Tibial artery (tissue), 4 donors: ENCODE data around the gene TENM3.

ENCODE experiments used
- DNase-seq, 2 donors: peaks; one replicate each; pipeline ENCODE4 v3.0.0-alpha.2; 2019
- H3K27ac ChIP-seq, 2 donors: fragments of 200-600 bp; sonication (generic) in 1 of 2; 1 replicate in 1 of 2; 2 replicates in 1 of 2; pipeline ENCODE4 v1.5.1; 2018 to 2019; ENCODE audit warnings: mild to moderate bottlenecking in 1 of 2
- H3K27me3 ChIP-seq, 2 donors: fragments of 200-600 bp; sonication (generic) in 1 of 2; one replicate each; pipeline versions ENCODE4 v1.5.1 to v1.6.0; 2016 to 2019
- H3K36me3 ChIP-seq, 3 donors: fragments of 200-600 bp; sonication (generic) in 2 of 3; one replicate each; pipeline ENCODE4 v1.5.1; 2016 to 2019; ENCODE audit warnings: mild to moderate bottlenecking in 2 of 3
- H3K4me1 ChIP-seq, 4 donors: fragments of 200-600 bp; sonication (generic) in 2 of 4; 1 replicate in 3 of 4; 2 replicates in 1 of 4; pipeline ENCODE4 v1.5.1; 2016 to 2019
- H3K4me3 ChIP-seq, 2 donors: fragments of 200-600 bp; sonication (generic) in 1 of 2; 1 replicate in 1 of 2; 2 replicates in 1 of 2; pipeline ENCODE4 v1.5.1; 2018 to 2019; ENCODE audit warnings: mild to moderate bottlenecking in 2 of 2
- H3K9me3 ChIP-seq, 3 donors: fragments of 200-600 bp; sonication (generic) in 1 of 3; one replicate each; pipeline ENCODE4 v1.5.1; 2016 to 2019
- CTCF ChIP-seq, 2 experiments: fragments of 200-600 bp in 1 of 2; fragments of 450-650 bp in 1 of 2; IDR thresholded peaks; one replicate each; pipeline ENCODE4 v1.5.1; 2017 to 2019; ENCODE audit warnings: antibody characterized with exemption in 2 of 2, mild to moderate bottlenecking in 1 of 2, moderate library complexity in 1 of 2
- intact Hi-C: fragments of 100-400 bp; cut with DNase I; formaldehyde crosslinking; loops from one replicate; pipeline ENCODE4 v1.15.0; 2023; ENCODE audit warnings: low total_unique reads

The TENM3 gene

GRCh38 chr4:182465979-182466378, 222.8 kb downstream of the TENM3 start:
- Histone ChIP-seq H3K27ac (no peak overlapping the region), H3K9me3 (no peaks in the 10 kb centered on the region), H3K36me3 (no peaks in the 10 kb centered on the region), H3K27me3 (peaks cover 0 to 3% of the 10 kb centered on the region in 2 donors), H3K4me1 (no peaks in the 10 kb centered on the region), H3K4me3 (no peak overlapping the region)
- no peak for TF ChIP-seq CTCF (IDR thresholded peaks at IDR 0.05)
- intact Hi-C loops = no loop called here
- DNase-seq = no peak

- no peak overlapping the region for H3K4me3 ChIP-seq
- intact Hi-C loops = no loop called here
- DNase-seq = no peak
- no peaks in the 10 kb centered on the region for H3K36me3 ChIP-seq
- H3K9me3 ChIP-seq = peaks cover 0 to 8% (median 0%) of the 10 kb centered on the region in 3 donors
- no peaks in the 10 kb centered on the region for H3K4me1 ChIP-seq
- H3K27ac ChIP-seq = no peak overlapping the region
- H3K27me3 ChIP-seq = peaks cover 0 to 3% of the 10 kb centered on the region in 2 donors
- no peak for TF ChIP-seq CTCF (IDR thresholded peaks at IDR 0.05)
Observed at GRCh38 chr4:182470215-182470614, 227.0 kb downstream of the TENM3 start.

- Histone ChIP-seq H3K27ac (no peak overlapping the region), H3K4me1 (no peaks in the 10 kb centered on the region), H3K36me3 (no peaks in the 10 kb centered on the region), H3K9me3 (peaks cover 0 to 8% (median 0%) of the 10 kb centered on the region in 3 donors), H3K27me3 (no peaks in the 10 kb centered on the region), H3K4me3 (no peak overlapping the region)
- intact Hi-C loops = no loop called here
- DNase-seq = no peak
- no peak for TF ChIP-seq CTCF (IDR thresholded peaks at IDR 0.05)
Observed at GRCh38 chr4:182475539-182475938, 232.3 kb downstream of the TENM3 start.

GRCh38 chr4:182478475-182478874, 235.3 kb downstream of the TENM3 start:
- no peak for DNase-seq
- Histone ChIP-seq H3K4me3 (no peak overlapping the region), H3K27me3 (no peaks in the 10 kb centered on the region), H3K36me3 (no peaks in the 10 kb centered on the region), H3K27ac (no peak overlapping the region), H3K4me1 (no peaks in the 10 kb centered on the region), H3K9me3 (no peaks in the 10 kb centered on the region)
- intact Hi-C loops = no loop called here
- peak; percentile 56 to 59 for TF ChIP-seq CTCF (IDR thresholded peaks at IDR 0.05)

GRCh38 chr4:182483685-182484084, 240.5 kb downstream of the TENM3 start:
- no peaks in the 10 kb centered on the region for H3K4me1 ChIP-seq
- no peaks in the 10 kb centered on the region for H3K27me3 ChIP-seq
- intact Hi-C loops = loop anchor here (10.0 kb wide), 1 partner anchor 321 kb away; no protein-coding TSS in a partner anchor
- no peak for TF ChIP-seq CTCF (IDR thresholded peaks at IDR 0.05)
- H3K9me3 ChIP-seq = no peaks in the 10 kb centered on the region
- DNase-seq = no peak
- no peak overlapping the region for H3K4me3 ChIP-seq
- H3K27ac ChIP-seq = no peak overlapping the region
- H3K36me3 ChIP-seq = no peaks in the 10 kb centered on the region

- Histone ChIP-seq H3K27ac (no peak overlapping the region), H3K27me3 (no peaks in the 10 kb centered on the region), H3K4me3 (no peak overlapping the region), H3K36me3 (no peaks in the 10 kb centered on the region), H3K9me3 (no peaks in the 10 kb centered on the region), H3K4me1 (no peaks in the 10 kb centered on the region)
- no peak for TF ChIP-seq CTCF (IDR thresholded peaks at IDR 0.05)
- no peak for DNase-seq
- intact Hi-C loops = loop anchor here (10.0 kb wide), 1 partner anchor 318 kb away; no protein-coding TSS in a partner anchor
Observed at GRCh38 chr4:182486881-182487280, 243.7 kb downstream of the TENM3 start.
